NCI-H526 treated with DMSO at 0.1 percent for 48 hours (cell line): ENCODE data around the gene ABCA8.
"Not testable (repeated sequence)": the region's sequence is repeated elsewhere in the genome, so short reads cannot be mapped to it uniquely, and the experiment has no call there.

Experiments
- DNase-seq: peaks from one replicate; lab custom pipeline; 2025; lab: John Stamatoyannopoulos, UW

Gene ABCA8

DNA sequence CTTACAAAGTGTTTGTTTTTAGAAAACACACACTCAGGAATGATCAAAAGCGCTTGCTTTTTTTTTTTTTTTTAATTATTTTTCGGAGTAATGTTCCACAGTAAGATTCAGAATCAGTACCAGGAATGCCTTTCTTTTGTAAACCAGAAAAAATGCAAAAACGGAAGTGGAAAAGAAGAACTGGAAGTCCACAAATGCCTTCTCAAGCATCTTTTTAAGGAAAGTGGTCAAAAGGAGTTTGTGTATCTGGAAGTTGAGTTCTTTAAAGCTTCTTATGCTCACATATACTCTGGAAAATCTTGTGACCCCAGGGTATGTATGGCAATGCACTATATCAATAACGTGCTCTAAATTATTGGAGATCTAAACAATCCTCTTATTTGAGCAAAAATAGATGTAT, 126.0 kb downstream of the ABCA8 start:
- no peak for DNase-seq

DNA sequence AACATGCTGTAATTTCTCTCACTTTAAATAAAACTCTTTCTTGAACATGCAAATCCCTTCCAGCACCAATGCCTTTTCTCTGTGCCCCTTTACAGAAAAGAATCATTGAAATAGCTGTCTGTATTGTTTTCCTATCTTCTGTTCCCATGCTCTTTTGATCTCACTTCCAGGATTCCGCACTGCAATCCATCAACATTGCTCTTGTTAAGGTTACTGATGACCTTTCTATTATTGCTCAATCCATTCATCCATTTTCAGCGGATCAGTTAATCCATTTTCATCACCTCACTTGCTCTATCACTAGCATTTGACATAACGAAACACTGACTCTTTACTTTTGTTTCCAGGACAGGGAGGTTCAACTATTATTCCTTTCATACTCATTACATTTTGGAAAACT, 130.5 kb downstream of the ABCA8 start:
- no peak for DNase-seq

DNA sequence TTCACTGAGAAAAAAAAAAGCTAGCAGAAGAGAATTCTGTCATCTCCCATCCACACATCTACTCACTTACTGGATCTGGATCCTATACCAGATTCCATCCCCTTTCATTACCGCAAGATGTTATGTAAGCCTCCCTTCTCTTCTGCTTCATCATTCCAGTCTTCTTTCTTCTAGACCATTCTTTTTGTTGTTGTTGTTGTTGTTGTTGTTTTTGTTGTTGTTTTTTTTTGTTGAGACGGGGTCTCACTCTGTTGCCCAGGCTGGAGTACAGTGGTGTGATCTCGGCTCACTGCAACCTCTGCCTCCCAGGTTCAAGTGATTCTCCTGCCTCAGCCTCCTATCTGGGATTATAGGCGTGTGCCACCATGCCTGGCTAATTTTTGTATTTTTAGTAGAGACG, 131.0 kb downstream of the ABCA8 start:
- DNase-seq, result not testable (repeated sequence)

DNA sequence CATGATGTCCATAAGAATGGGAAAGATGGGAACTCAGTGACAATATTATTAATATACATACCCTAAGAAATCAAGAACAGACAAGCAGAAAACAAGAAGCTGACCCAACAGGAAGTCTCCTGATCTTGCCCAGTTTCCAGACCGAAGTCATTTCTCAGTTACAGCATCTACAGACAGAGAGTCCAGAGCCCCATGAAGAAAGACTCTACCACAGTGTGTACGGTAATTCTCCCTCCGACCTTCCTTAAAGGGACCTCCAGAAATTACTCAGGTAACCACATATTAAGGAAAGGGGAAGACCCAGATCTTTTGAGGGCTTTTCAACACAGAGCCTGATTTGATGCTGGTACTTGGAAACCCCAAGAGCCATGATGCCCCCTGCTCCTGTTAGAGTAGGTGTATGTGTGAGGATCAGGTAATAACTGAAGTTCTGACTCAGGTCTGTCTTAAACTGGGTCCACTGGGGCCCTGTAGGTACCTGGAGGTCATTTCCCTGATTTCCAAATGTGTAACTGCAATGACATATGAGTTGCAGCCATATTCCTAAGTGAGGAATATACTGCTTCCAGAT, 132.4 kb downstream of the ABCA8 start:
- DNase-seq, result no peak

DNA sequence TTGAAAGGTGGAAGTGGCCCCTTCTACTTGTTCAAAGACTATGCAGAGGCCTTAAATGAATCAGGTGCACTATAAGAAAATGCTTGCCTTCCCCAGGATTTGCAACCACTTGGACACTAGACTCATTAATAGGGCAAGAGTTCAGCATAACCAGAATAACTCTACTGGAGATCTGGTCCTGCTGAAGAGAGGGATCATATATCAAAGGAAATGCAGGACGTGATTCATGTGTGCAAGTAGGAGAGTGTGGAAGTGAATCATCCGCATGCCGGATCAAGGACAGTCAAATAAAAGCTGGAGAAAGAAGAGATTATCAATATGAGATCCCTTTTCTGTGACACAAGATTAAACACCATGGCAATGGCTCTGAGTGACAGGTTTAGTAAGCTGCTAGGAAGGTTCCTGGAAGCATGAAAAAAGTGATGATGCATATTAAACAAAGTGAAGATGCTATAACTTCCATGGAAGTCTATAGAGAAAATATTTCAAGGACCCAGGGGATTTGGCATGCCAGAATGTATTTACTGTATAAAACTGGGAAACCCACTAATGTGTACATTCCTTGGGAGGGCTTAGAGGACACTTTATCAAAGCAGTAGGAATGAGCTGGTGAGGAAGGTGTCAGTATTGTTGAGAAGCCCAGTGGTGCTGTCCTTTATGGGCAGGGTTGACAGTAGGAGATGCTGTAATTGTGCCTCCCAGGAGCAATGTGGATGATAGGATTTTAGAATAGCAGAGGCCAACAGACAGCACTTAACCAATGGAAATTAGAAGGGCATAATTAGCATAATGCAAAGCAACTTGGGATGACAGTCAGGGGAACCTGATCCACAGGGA, 133.1 kb downstream of the ABCA8 start:
- no peak for DNase-seq

DNA sequence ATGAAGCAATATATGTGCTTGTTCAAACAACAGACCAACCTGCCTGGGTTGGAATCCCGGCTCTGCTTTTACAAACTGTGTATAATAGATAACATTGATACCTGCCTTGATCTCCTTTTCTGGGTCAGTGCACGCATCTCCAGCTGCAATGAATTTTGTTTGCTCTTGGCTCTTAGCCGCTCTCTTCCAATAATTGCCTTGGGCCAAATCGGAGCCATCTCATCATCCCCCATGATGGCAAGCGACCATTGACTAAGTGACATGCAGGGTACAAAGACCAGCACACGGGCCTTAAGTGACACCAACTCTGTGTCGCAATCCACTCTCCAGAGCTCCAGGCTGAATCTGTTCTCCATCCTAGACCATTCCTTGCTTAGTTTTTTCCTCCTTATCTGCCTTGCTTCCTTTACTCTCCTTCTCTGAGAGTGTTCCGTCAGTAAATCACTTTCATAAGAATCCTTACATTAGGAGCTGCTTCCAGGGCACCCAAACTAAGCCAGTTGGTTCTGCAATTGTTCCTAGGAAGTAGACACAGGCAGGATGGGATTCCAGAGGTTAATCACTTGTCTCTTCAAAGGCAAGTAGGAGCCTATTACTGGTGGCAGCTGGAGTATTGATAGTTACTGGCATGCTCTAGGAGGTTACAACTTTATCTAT, 134.2 kb downstream of the ABCA8 start:
- DNase-seq, result no peak

DNA sequence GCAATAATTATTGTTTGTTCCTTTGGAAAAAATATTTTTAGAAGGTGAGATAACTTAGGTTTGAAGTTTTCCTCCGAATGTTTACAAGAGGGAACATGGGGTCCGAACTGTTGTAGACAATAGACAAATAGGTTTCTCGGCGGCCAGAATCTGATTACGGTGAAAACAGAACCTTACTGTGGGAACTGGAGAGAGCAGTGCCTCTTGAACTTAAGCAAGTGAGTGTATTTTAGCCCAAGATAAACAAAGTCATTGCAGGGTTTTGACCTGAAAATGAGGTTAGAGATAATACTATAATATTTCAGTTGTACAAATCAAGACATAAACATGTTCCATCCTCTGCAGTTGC, 134.7 kb downstream of the ABCA8 start:
- DNase-seq, result no peak

DNA sequence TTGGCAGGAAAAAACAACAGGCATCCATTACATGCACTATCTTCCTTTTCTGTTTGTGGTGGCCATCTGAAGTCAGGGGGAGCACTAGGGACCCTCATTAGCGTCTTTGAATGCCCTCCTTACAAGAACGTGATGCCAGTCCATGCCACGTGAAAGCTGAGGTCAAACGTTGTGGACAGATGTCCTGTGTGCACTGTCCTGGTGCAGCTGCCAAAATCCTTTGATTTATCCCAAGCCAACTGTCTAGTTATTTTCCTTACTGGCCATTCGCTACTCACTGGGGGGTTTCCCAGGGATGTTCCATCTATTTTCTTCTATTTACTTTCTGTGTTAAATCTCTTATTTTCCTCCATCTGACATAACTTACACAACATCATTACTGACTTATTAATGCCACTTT, 135.7 kb downstream of the ABCA8 start:
- DNase-seq, result no peak
